ENCODE measurements around the gene WNT2B.

DNA sequence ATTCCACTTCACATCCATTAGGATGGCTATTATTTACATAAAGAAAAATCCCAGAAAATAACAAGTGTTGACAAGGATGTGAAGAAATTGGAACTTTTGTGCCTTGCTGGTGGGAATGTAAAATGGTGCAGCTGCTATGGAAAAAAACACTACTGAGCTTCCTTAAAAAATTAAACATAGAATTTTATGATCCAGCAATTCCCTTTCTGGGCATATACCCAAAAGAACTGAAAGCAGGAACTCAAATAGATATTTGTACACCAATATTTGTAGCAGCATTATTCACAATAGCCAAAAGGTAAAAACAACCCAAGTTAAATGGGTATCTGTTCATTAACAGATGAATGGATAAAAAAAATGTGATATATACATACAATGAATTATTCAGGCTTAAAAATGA lies 45.6 kb downstream of the WNT2B start:
- no peak for TF ChIP-seq POLR2A (IDR thresholded peaks at IDR 0.05)
- TF ChIP-seq, protein P1, sequence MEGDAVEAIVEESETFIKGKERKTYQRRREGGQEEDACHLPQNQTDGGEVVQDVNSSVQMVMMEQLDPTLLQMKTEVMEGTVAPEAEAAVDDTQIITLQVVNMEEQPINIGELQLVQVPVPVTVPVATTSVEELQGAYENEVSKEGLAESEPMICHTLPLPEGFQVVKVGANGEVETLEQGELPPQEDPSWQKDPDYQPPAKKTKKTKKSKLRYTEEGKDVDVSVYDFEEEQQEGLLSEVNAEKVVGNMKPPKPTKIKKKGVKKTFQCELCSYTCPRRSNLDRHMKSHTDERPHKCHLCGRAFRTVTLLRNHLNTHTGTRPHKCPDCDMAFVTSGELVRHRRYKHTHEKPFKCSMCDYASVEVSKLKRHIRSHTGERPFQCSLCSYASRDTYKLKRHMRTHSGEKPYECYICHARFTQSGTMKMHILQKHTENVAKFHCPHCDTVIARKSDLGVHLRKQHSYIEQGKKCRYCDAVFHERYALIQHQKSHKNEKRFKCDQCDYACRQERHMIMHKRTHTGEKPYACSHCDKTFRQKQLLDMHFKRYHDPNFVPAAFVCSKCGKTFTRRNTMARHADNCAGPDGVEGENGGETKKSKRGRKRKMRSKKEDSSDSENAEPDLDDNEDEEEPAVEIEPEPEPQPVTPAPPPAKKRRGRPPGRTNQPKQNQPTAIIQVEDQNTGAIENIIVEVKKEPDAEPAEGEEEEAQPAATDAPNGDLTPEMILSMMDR (IDR thresholded peaks at IDR 0.05), result no peak
